ENCODE measurements around the gene COG2. TPM values are rescaled to one million over a fixed set of nuclear protein-coding genes. Genes with fewer than 3 reads are reported as not detected.

COG2 gene
- total and polyA plus RNA-seq, 2 of the 13 experiments (the other 11 are each of a cell fraction or from before 2014, with no cell fraction given): 16.8 to 36.3 TPM

- TF ChIP-seq PLSCR1 (CRISPR knock-in tag; IDR thresholded peaks at IDR 0.05; ENCODE audit: borderline replicate concordance): no peak
- TF ChIP-seq YEATS4 (CRISPR knock-in tag; IDR thresholded peaks at IDR 0.05; ENCODE audit: borderline replicate concordance): peak; percentile 85
- no peak; the same call in 1 of the 2 replicates for TF ChIP-seq ARID3A (IDR thresholded peaks at IDR 0.05; ENCODE audit: low read depth, low read length)
- TF ChIP-seq PITX1 (CRISPR knock-in tag; IDR thresholded peaks at IDR 0.05): peak; percentile 94
- no peak for TF ChIP-seq CHD2 (IDR thresholded peaks at IDR 0.05; ENCODE audit: low read depth, low read length)
- TF ChIP-seq GTF2F1 (IDR thresholded peaks at IDR 0.05; ENCODE audit: low read length): no peak
- TF ChIP-seq ZNF574 (CRISPR knock-in tag; IDR thresholded peaks at IDR 0.05): peak; percentile 93
- TF ChIP-seq TRAFD1 (CRISPR knock-in tag; IDR thresholded peaks at IDR 0.05; ENCODE audit: borderline replicate concordance): no peak
- no peak for TF ChIP-seq ATF1 (CRISPR knock-in tag; IDR thresholded peaks at IDR 0.05)
- peak; percentile 83; the same call in 1 of the 2 replicates for TF ChIP-seq ZNF275 (CRISPR knock-in tag; IDR thresholded peaks at IDR 0.05; ENCODE audit: borderline replicate concordance)
- TF ChIP-seq ZNF24 (IDR thresholded peaks at IDR 0.05): no peak
- TF ChIP-seq DMTF1 (CRISPR knock-in tag; IDR thresholded peaks at IDR 0.05): no peak
- TF ChIP-seq KAT2B (IDR thresholded peaks at IDR 0.05; ENCODE audit: borderline replicate concordance, low read depth, low read length): no peak
- peak; percentile 68 for TF ChIP-seq CEBPG (CRISPR knock-in tag; IDR thresholded peaks at IDR 0.05)
- TF ChIP-seq SAP130 (CRISPR knock-in tag; IDR thresholded peaks at IDR 0.05; ENCODE audit: low read depth): peak; percentile 95
- TF ChIP-seq ZNF260 (CRISPR knock-in tag; IDR thresholded peaks at IDR 0.05; ENCODE audit: borderline replicate concordance, low read depth): no peak
- peak; percentile 73; the same call in 1 of the 2 replicates for TF ChIP-seq KDM4B (CRISPR knock-in tag; IDR thresholded peaks at IDR 0.05)
- peak; percentile 93 for TF ChIP-seq FOXO1 (CRISPR knock-in tag; IDR thresholded peaks at IDR 0.05)
- TF ChIP-seq AGO1 (IDR thresholded peaks at IDR 0.05; ENCODE audit: low read depth, low read length, poor library complexity, severe bottlenecking): no peak
These were observed 86.6 kb downstream of the COG2 start (continued) for GRCh38 chr1:230728710-230729392.
